ENCODE data around the gene NHS. TPM values are rescaled to one million over a fixed set of nuclear protein-coding genes. Genes with fewer than 3 reads are reported as not detected.

The NHS gene
- polyA plus RNA-seq, 1 donor (not counting 4 experiments of a cell fraction or from before 2014, with no cell fraction given): 5.4 TPM

DNA sequence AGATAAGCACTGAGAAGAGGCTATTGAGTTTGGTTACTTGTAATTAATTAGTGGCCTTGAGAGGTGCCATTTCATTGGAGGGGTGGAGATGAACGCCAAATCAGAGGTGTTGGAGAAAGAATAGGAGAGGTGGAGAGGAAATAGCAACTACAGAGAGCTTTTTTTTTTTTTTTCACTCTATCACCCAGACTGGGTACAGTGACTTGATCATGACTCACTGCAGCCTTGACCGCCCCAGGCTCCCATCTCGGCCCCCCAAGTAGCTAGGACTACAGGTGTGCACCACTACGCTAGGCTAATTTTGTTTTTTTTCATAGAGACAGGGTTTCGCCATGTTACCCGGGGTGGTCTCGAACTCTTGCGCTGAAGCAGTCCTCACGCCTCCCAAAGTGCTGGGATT, 5.2 kb downstream of the NHS start:
- H3K79me2 ChIP-seq (ENCODE audit: control insufficient read depth, insufficient read depth, low read length): peaks cover 61% of the 10 kb centered on the region
- H3K9ac ChIP-seq (ENCODE audit: control insufficient read depth, extremely low read depth, insufficient read depth, low read length): no peak overlapping the region
- H3K36me3 ChIP-seq (ENCODE audit: control insufficient read depth in 2 of 2, extremely low read depth in 1 of 2, insufficient read depth in 2 of 2, low read length in 2 of 2): no peaks in the 10 kb centered on the region
- no peaks in the 10 kb centered on the region for H3K27me3 ChIP-seq (ENCODE audit: control insufficient read depth, extremely low read depth, insufficient read depth, low read length)
- H3K4me3 ChIP-seq (ENCODE audit: control insufficient read depth in 2 of 3, extremely low read depth in 1 of 3, insufficient read depth in 2 of 3, low read depth in 1 of 3, low read length in 3 of 3): no peak overlapping the region
- H3K4me1 ChIP-seq (ENCODE audit: control insufficient read depth, extremely low read depth, insufficient read depth, low read length): peaks cover 6% of the 10 kb centered on the region
- no peaks in the 10 kb centered on the region for H3K9me3 ChIP-seq (ENCODE audit: control insufficient read depth, low read depth, low read length)
- DNase-seq (ENCODE audit: low read depth, low spot score) (no peak), FAIRE-seq (no peak)
- no peaks in the 10 kb centered on the region for H4K20me1 ChIP-seq (ENCODE audit: control insufficient read depth, extremely low read depth, insufficient read depth, low read length)
- no peak overlapping the region for H2AFZ ChIP-seq (ENCODE audit: control insufficient read depth, low read length)
- H3K9me1 ChIP-seq (ENCODE audit: control insufficient read depth, extremely low read depth, insufficient read depth, low read length): no peaks in the 10 kb centered on the region
- no peak overlapping the region for H3K4me2 ChIP-seq (ENCODE audit: control insufficient read depth, extremely low read depth, insufficient read depth, low read depth, low read length)
- H3K27ac ChIP-seq (ENCODE audit: control insufficient read depth, insufficient read depth, low read length): no peak overlapping the region
- dilution Hi-C loops (cut with MboI; ENCODE audit: extremely low pct_ligation_motif_present, low sequenced_read_pairs): no loop called here
- TF ChIP-seq EZH2 (IDR thresholded peaks at IDR 0.05; ENCODE audit: low read length): no peak
- TF ChIP-seq, protein P1, sequence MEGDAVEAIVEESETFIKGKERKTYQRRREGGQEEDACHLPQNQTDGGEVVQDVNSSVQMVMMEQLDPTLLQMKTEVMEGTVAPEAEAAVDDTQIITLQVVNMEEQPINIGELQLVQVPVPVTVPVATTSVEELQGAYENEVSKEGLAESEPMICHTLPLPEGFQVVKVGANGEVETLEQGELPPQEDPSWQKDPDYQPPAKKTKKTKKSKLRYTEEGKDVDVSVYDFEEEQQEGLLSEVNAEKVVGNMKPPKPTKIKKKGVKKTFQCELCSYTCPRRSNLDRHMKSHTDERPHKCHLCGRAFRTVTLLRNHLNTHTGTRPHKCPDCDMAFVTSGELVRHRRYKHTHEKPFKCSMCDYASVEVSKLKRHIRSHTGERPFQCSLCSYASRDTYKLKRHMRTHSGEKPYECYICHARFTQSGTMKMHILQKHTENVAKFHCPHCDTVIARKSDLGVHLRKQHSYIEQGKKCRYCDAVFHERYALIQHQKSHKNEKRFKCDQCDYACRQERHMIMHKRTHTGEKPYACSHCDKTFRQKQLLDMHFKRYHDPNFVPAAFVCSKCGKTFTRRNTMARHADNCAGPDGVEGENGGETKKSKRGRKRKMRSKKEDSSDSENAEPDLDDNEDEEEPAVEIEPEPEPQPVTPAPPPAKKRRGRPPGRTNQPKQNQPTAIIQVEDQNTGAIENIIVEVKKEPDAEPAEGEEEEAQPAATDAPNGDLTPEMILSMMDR (optimal IDR thresholded peaks at IDR 0.05 in 1 of 3, IDR thresholded peaks at IDR 0.05 in 1 of 3, conservative IDR thresholded peaks at IDR 0.05 in 1 of 3; ENCODE audit: extremely low read depth in 1 of 3, insufficient read depth in 2 of 3, low read length in 3 of 3): no peak

DNA sequence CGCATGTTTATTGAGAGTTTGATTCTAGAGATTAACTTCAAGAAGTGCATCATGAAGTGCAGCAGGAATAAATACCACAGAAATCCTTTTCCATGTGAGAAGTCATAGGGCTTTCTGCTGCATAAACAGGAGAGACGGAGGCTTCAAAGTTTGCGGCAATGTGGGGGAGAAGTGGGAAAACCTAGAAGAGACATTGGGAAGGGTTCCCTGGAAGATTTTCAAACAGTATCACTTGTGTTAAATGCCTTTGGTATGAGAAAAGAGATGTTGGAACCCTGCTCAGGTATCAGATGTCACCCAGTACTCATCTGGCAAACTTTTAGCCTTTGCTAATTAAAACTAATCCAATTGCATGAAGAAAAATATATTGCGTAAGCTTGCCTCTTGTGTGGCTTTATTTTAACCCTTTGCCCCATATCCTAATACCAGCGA, 15.4 kb downstream of the NHS start:
- H3K27ac ChIP-seq (ENCODE audit: control insufficient read depth, insufficient read depth, low read length): peak overlapping the region; percentile 23
- H3K9me1 ChIP-seq (ENCODE audit: control insufficient read depth, extremely low read depth, insufficient read depth, low read length): no peaks in the 10 kb centered on the region
- H4K20me1 ChIP-seq (ENCODE audit: control insufficient read depth, extremely low read depth, insufficient read depth, low read length): no peaks in the 10 kb centered on the region
- H3K4me1 ChIP-seq (ENCODE audit: control insufficient read depth, extremely low read depth, insufficient read depth, low read length): peaks cover 7% of the 10 kb centered on the region
- H3K9ac ChIP-seq (ENCODE audit: control insufficient read depth, extremely low read depth, insufficient read depth, low read length): no peak overlapping the region
- H3K4me3 ChIP-seq (ENCODE audit: control insufficient read depth in 2 of 3, extremely low read depth in 1 of 3, insufficient read depth in 2 of 3, low read depth in 1 of 3, low read length in 3 of 3): no peak overlapping the region
- H3K4me2 ChIP-seq (ENCODE audit: control insufficient read depth, extremely low read depth, insufficient read depth, low read depth, low read length): peak overlapping the region; percentile 50
- TF ChIP-seq EZH2 (IDR thresholded peaks at IDR 0.05; ENCODE audit: low read length): no peak
- TF ChIP-seq, protein P1 (optimal IDR thresholded peaks at IDR 0.05 in 1 of 3, IDR thresholded peaks at IDR 0.05 in 1 of 3, conservative IDR thresholded peaks at IDR 0.05 in 1 of 3; ENCODE audit: extremely low read depth in 1 of 3, insufficient read depth in 2 of 3, low read length in 3 of 3): no peak
- FAIRE-seq (peak; percentile 48), DNase-seq (ENCODE audit: low read depth, low spot score) (no peak)
- no peaks in the 10 kb centered on the region for H3K27me3 ChIP-seq (ENCODE audit: control insufficient read depth, extremely low read depth, insufficient read depth, low read length)
- H2AFZ ChIP-seq (ENCODE audit: control insufficient read depth, low read length): no peak overlapping the region
- H3K9me3 ChIP-seq (ENCODE audit: control insufficient read depth, low read depth, low read length): no peaks in the 10 kb centered on the region
- H3K79me2 ChIP-seq (ENCODE audit: control insufficient read depth, insufficient read depth, low read length): peaks cover 62% of the 10 kb centered on the region
- dilution Hi-C loops (cut with MboI; ENCODE audit: extremely low pct_ligation_motif_present, low sequenced_read_pairs): no loop called here
- no peaks in the 10 kb centered on the region for H3K36me3 ChIP-seq (ENCODE audit: control insufficient read depth in 2 of 2, extremely low read depth in 1 of 2, insufficient read depth in 2 of 2, low read length in 2 of 2)
